Activated T-cell treated with anti-CD3 and anti-CD28 coated beads, Interleukin-2, amount 50 U/mL, for 72 hours (primary cell): ENCODE results near the gene FLT1. TPM values are rescaled to one million over a fixed set of nuclear protein-coding genes. Genes with fewer than 3 reads are reported as not detected.
A peak's percentile ranks its signal among the peaks of the same experiment; 100 is the strongest.

Experiments used
- ATAC-seq, 2 donors: fragments of 150-1000 bp; cut with Tn5 transposase; replicated peaks in 1 of 2; 2 replicates each; pipeline ENCODE4 v1.10.0; 2021; ENCODE audit warnings: moderate library complexity in 2 of 2, mild to moderate bottlenecking in 1 of 2
- DNase-seq, 2 donors: peaks; one replicate each; pipeline ENCODE4 v3.0.0; 2021 to 2022; ENCODE audit warnings: mixed read lengths in 1 of 2
- H3K27ac Mint-ChIP-seq: one replicate; pipeline ENCODE4 v1.8.0; 2022; ENCODE audit warnings: mild to moderate bottlenecking, moderate library complexity, mixed read lengths
- H3K27me3 Mint-ChIP-seq: one replicate; pipeline ENCODE4 v1.8.0; 2022; ENCODE audit warnings: low read depth, mixed read lengths
- H3K36me3 Mint-ChIP-seq, 2 donors: one replicate each; pipeline ENCODE4 v1.8.0; 2022; ENCODE audit warnings: mixed read lengths in 2 of 2, mild to moderate bottlenecking in 1 of 2; ENCODE audit not compliant: insufficient read depth in 2 of 2
- H3K4me1 Mint-ChIP-seq: one replicate; pipeline ENCODE4 v1.8.0; 2022; ENCODE audit warnings: low read depth, mixed read lengths
- H3K4me3 Mint-ChIP-seq, 2 donors: one replicate each; pipeline ENCODE4 v1.8.0; 2022; ENCODE audit warnings: mild to moderate bottlenecking in 2 of 2, mixed read lengths in 2 of 2, moderate library complexity in 2 of 2
- H3K9me3 Mint-ChIP-seq, 2 donors: one replicate each; pipeline ENCODE4 v1.8.0; 2022; ENCODE audit warnings: mixed read lengths in 2 of 2
- total RNA-seq, 2 donors: library from RNA; stranded (reverse); gene quantifications; one replicate each; pipeline ENCODE4 v1.2.3, GENCODE V29; 2022

The FLT1 gene
- total RNA-seq, 2 donors from 2014 or later = 35.8 to 43.8 TPM

GRCh38 chr13:28533441-28534166 is 38.7 kb upstream of the FLT1 start:
- no peaks in the 10 kb centered on the region for H3K9me3 Mint-ChIP-seq
- ATAC-seq (peak in 1 of 2 donors; percentile 5), DNase-seq (no peak)
- H3K4me1 Mint-ChIP-seq = peaks cover 15% of the 10 kb centered on the region
- peaks cover 0 to 1% of the 10 kb centered on the region in 2 donors for H3K36me3 Mint-ChIP-seq
- peak overlapping the region; percentile 51 to 72 for H3K4me3 Mint-ChIP-seq
- H3K27ac Mint-ChIP-seq = no peak overlapping the region
- H3K27me3 Mint-ChIP-seq = peaks cover 43% of the 10 kb centered on the region

GRCh38 chr13:28533125-28533436 is 38.2 kb upstream of the FLT1 start:
- Mint-ChIP-seq H3K4me3 (peak overlapping the region; percentile 51 to 72), H3K27me3 (peaks cover 48% of the 10 kb centered on the region), H3K36me3 (peaks cover 0 to 1% of the 10 kb centered on the region in 2 donors), H3K4me1 (peaks cover 9% of the 10 kb centered on the region), H3K9me3 (no peaks in the 10 kb centered on the region), H3K27ac (no peak overlapping the region)
- ATAC-seq = no peak
- no peak for DNase-seq

- Mint-ChIP-seq H3K27me3 (peaks cover 54% of the 10 kb centered on the region), H3K27ac (no peak overlapping the region), H3K4me1 (peaks cover 9% of the 10 kb centered on the region), H3K9me3 (no peaks in the 10 kb centered on the region), H3K36me3 (peaks cover 0 to 1% of the 10 kb centered on the region in 2 donors), H3K4me3 (peak overlapping the region; percentile 51 to 72)
- DNase-seq (peak; percentile 23 to 45), ATAC-seq (peak; percentile 47 to 51)
These were observed 37.6 kb upstream of the FLT1 start for GRCh38 chr13:28532388-28533124.

- no peak overlapping the region for H3K27ac Mint-ChIP-seq
- peaks cover 50% of the 10 kb centered on the region for H3K27me3 Mint-ChIP-seq
- H3K4me3 Mint-ChIP-seq = no peak overlapping the region
- no peaks in the 10 kb centered on the region for H3K9me3 Mint-ChIP-seq
- DNase-seq = no peak
- peak; percentile 1 to 4 for ATAC-seq
- H3K36me3 Mint-ChIP-seq = peaks cover 0 to 1% of the 10 kb centered on the region in 2 donors
- H3K4me1 Mint-ChIP-seq = peaks cover 9% of the 10 kb centered on the region
These were observed 37.0 kb upstream of the FLT1 start for GRCh38 chr13:28531845-28532387.

- DNase-seq = no peak
- no peak overlapping the region for H3K27ac Mint-ChIP-seq
- peak; percentile 3 to 7 for ATAC-seq
- peaks cover 9% of the 10 kb centered on the region for H3K4me1 Mint-ChIP-seq
- H3K9me3 Mint-ChIP-seq = no peaks in the 10 kb centered on the region
- no peak overlapping the region for H3K4me3 Mint-ChIP-seq
- no peaks in the 10 kb centered on the region for H3K36me3 Mint-ChIP-seq
- peaks cover 44% of the 10 kb centered on the region for H3K27me3 Mint-ChIP-seq
These were observed 36.3 kb upstream of the FLT1 start for GRCh38 chr13:28531077-28531844.

GRCh38 chr13:28530729-28531076 is 35.8 kb upstream of the FLT1 start:
- no peaks in the 10 kb centered on the region for H3K9me3 Mint-ChIP-seq
- H3K27ac Mint-ChIP-seq = no peak overlapping the region
- DNase-seq (no peak), ATAC-seq (no peak)
- H3K36me3 Mint-ChIP-seq = no peaks in the 10 kb centered on the region
- peaks cover 12% of the 10 kb centered on the region for H3K4me1 Mint-ChIP-seq
- peaks cover 46% of the 10 kb centered on the region for H3K27me3 Mint-ChIP-seq
- no peak overlapping the region for H3K4me3 Mint-ChIP-seq

- DNase-seq = no peak
- H3K4me1 Mint-ChIP-seq = peaks cover 21% of the 10 kb centered on the region
- H3K36me3 Mint-ChIP-seq = peaks cover 0 to 2% of the 10 kb centered on the region in 2 donors
- peaks cover 49% of the 10 kb centered on the region for H3K27me3 Mint-ChIP-seq
- H3K4me3 Mint-ChIP-seq = no peak overlapping the region
- no peaks in the 10 kb centered on the region for H3K9me3 Mint-ChIP-seq
- H3K27ac Mint-ChIP-seq = no peak overlapping the region
- no peak for ATAC-seq
These were observed 34.9 kb upstream of the FLT1 start for GRCh38 chr13:28529836-28530235.

GRCh38 chr13:28528848-28529247 is 33.9 kb upstream of the FLT1 start:
- Mint-ChIP-seq H3K4me3 (no peak overlapping the region), H3K4me1 (peaks cover 25% of the 10 kb centered on the region), H3K36me3 (peaks cover 0 to 2% of the 10 kb centered on the region in 2 donors), H3K9me3 (no peaks in the 10 kb centered on the region), H3K27me3 (peaks cover 45% of the 10 kb centered on the region), H3K27ac (no peak overlapping the region)
- ATAC-seq = no peak
- DNase-seq = no peak

GRCh38 chr13:28528388-28528787 is 33.5 kb upstream of the FLT1 start:
- H3K36me3 Mint-ChIP-seq = peaks cover 0 to 2% of the 10 kb centered on the region in 2 donors
- no peak for ATAC-seq
- peaks cover 40% of the 10 kb centered on the region for H3K27me3 Mint-ChIP-seq
- no peak overlapping the region for H3K4me3 Mint-ChIP-seq
- no peaks in the 10 kb centered on the region for H3K9me3 Mint-ChIP-seq
- H3K4me1 Mint-ChIP-seq = peaks cover 27% of the 10 kb centered on the region
- H3K27ac Mint-ChIP-seq = no peak overlapping the region
- DNase-seq = no peak

- H3K9me3 Mint-ChIP-seq = no peaks in the 10 kb centered on the region
- DNase-seq = no peak
- H3K4me3 Mint-ChIP-seq = no peak overlapping the region
- ATAC-seq = no peak
- H3K27ac Mint-ChIP-seq = peak overlapping the region; percentile 47
- peaks cover 34% of the 10 kb centered on the region for H3K27me3 Mint-ChIP-seq
- H3K36me3 Mint-ChIP-seq = peaks cover 0 to 2% of the 10 kb centered on the region in 2 donors
- H3K4me1 Mint-ChIP-seq = peaks cover 34% of the 10 kb centered on the region
These were observed 32.7 kb upstream of the FLT1 start for GRCh38 chr13:28527629-28528028.

GRCh38 chr13:28526876-28527275 is 31.9 kb upstream of the FLT1 start:
- no peak for DNase-seq
- H3K9me3 Mint-ChIP-seq = no peaks in the 10 kb centered on the region
- no peak overlapping the region for H3K27ac Mint-ChIP-seq
- no peak overlapping the region for H3K4me3 Mint-ChIP-seq
- H3K36me3 Mint-ChIP-seq = peaks cover 0 to 2% of the 10 kb centered on the region in 2 donors
- H3K4me1 Mint-ChIP-seq = peaks cover 34% of the 10 kb centered on the region
- no peak for ATAC-seq
- peaks cover 34% of the 10 kb centered on the region for H3K27me3 Mint-ChIP-seq

GRCh38 chr13:28522871-28523270 is 27.9 kb upstream of the FLT1 start:
- Mint-ChIP-seq H3K36me3 (peaks cover 0 to 2% of the 10 kb centered on the region in 2 donors), H3K27me3 (peaks cover 44% of the 10 kb centered on the region), H3K9me3 (no peaks in the 10 kb centered on the region), H3K4me1 (peaks cover 34% of the 10 kb centered on the region), H3K4me3 (no peak overlapping the region), H3K27ac (no peak overlapping the region)
- no peak for ATAC-seq
- DNase-seq = no peak

GRCh38 chr13:28513745-28514144 is 18.8 kb upstream of the FLT1 start:
- Mint-ChIP-seq H3K27ac (no peak overlapping the region), H3K36me3 (no peaks in the 10 kb centered on the region), H3K4me3 (no peak overlapping the region), H3K4me1 (no peaks in the 10 kb centered on the region), H3K9me3 (no peaks in the 10 kb centered on the region), H3K27me3 (peaks cover 20% of the 10 kb centered on the region)
- ATAC-seq (no peak), DNase-seq (no peak)
